Activated CD4-positive, alpha-beta T cell treated with anti-CD3 and anti-CD28 coated beads, Interleukin-2, amount 10 ng/mL, durations not matched to agents 24 days and 14 days (primary cell): ENCODE measurements around the gene ZNF491. TPM values are rescaled to one million over a fixed set of nuclear protein-coding genes. Genes with fewer than 3 reads are reported as not detected.

Source experiments
- DNase-seq: peaks from one replicate; pipeline ENCODE4 v3.0.0; 2022
- H3K27ac Mint-ChIP-seq: one replicate; pipeline ENCODE4 v1.8.0; 2022; ENCODE audit warnings: mild to moderate bottlenecking, mixed read lengths
- H3K27me3 Mint-ChIP-seq: one replicate; pipeline ENCODE4 v1.8.0; 2022; ENCODE audit warnings: mixed read lengths
- H3K36me3 Mint-ChIP-seq: one replicate; pipeline ENCODE4 v1.8.0; 2022; ENCODE audit warnings: low read depth, mild to moderate bottlenecking, mixed read lengths
- H3K4me1 Mint-ChIP-seq: one replicate; pipeline ENCODE4 v1.8.0; 2021; ENCODE audit warnings: mixed read lengths
- H3K4me3 Mint-ChIP-seq: one replicate; pipeline ENCODE4 v1.8.0; 2022; ENCODE audit warnings: mild to moderate bottlenecking, moderate library complexity, mixed read lengths
- H3K9me3 Mint-ChIP-seq: one replicate; pipeline ENCODE4 v1.8.0; 2021; ENCODE audit warnings: mixed read lengths
- intact Hi-C: fragments of 100-400 bp; cut with micrococcal nuclease; formaldehyde crosslinking; loops from one replicate; pipeline ENCODE4 v1.15.1; 2023
- total RNA-seq: library from RNA; stranded (reverse); gene quantifications from 2 replicates; pipeline ENCODE4 v1.2.3, GENCODE V29; 2022

ZNF491 gene
- total RNA-seq, 1 donor from 2014 or later, result 0.68 TPM

GRCh38 chr19:11780431-11781020 is 17.8 kb upstream of the ZNF491 start:
- peaks cover 71% of the 10 kb centered on the region for H3K36me3 Mint-ChIP-seq
- no peaks in the 10 kb centered on the region for H3K4me1 Mint-ChIP-seq
- intact Hi-C loops, result no loop called here
- no peaks in the 10 kb centered on the region for H3K27me3 Mint-ChIP-seq
- no peak overlapping the region for H3K27ac Mint-ChIP-seq
- no peak for DNase-seq
- H3K9me3 Mint-ChIP-seq, result peaks cover 39% of the 10 kb centered on the region
- no peak overlapping the region for H3K4me3 Mint-ChIP-seq

- no peak overlapping the region for H3K4me3 Mint-ChIP-seq
- H3K36me3 Mint-ChIP-seq, result peaks cover 69% of the 10 kb centered on the region
- H3K4me1 Mint-ChIP-seq, result no peaks in the 10 kb centered on the region
- peaks cover 37% of the 10 kb centered on the region for H3K9me3 Mint-ChIP-seq
- intact Hi-C loops, result no loop called here
- H3K27ac Mint-ChIP-seq, result no peak overlapping the region
- no peaks in the 10 kb centered on the region for H3K27me3 Mint-ChIP-seq
- no peak for DNase-seq
These were observed 16.8 kb upstream of the ZNF491 start for GRCh38 chr19:11781295-11782057.

- no peaks in the 10 kb centered on the region for H3K4me1 Mint-ChIP-seq
- no peaks in the 10 kb centered on the region for H3K27me3 Mint-ChIP-seq
- H3K9me3 Mint-ChIP-seq, result peaks cover 35% of the 10 kb centered on the region
- no peak overlapping the region for H3K27ac Mint-ChIP-seq
- no peak for DNase-seq
- peaks cover 50% of the 10 kb centered on the region for H3K36me3 Mint-ChIP-seq
- no peak overlapping the region for H3K4me3 Mint-ChIP-seq
- intact Hi-C loops, result no loop called here
These were observed 14.6 kb upstream of the ZNF491 start for GRCh38 chr19:11783767-11784166.

- no peaks in the 10 kb centered on the region for H3K4me1 Mint-ChIP-seq
- peaks cover 35% of the 10 kb centered on the region for H3K9me3 Mint-ChIP-seq
- H3K27ac Mint-ChIP-seq, result no peak overlapping the region
- peaks cover 44% of the 10 kb centered on the region for H3K36me3 Mint-ChIP-seq
- H3K27me3 Mint-ChIP-seq, result no peaks in the 10 kb centered on the region
- intact Hi-C loops, result no loop called here
- no peak for DNase-seq
- no peak overlapping the region for H3K4me3 Mint-ChIP-seq
These were observed 14.0 kb upstream of the ZNF491 start for GRCh38 chr19:11784356-11784755.

GRCh38 chr19:11787536-11787935 is 10.8 kb upstream of the ZNF491 start:
- Mint-ChIP-seq H3K36me3 (peaks cover 21% of the 10 kb centered on the region), H3K27ac (no peak overlapping the region), H3K4me3 (no peak overlapping the region), H3K9me3 (peaks cover 34% of the 10 kb centered on the region), H3K27me3 (no peaks in the 10 kb centered on the region), H3K4me1 (no peaks in the 10 kb centered on the region)
- intact Hi-C loops, result no loop called here
- DNase-seq, result no peak

- Mint-ChIP-seq H3K9me3 (peaks cover 18% of the 10 kb centered on the region), H3K36me3 (no peaks in the 10 kb centered on the region), H3K27ac (no peak overlapping the region), H3K27me3 (no peaks in the 10 kb centered on the region), H3K4me1 (peaks cover 7% of the 10 kb centered on the region), H3K4me3 (no peak overlapping the region)
- intact Hi-C loops, result no loop called here
- no peak for DNase-seq
These were observed 5.4 kb upstream of the ZNF491 start for GRCh38 chr19:11792942-11793341.

GRCh38 chr19:11797491-11797890 is 832 bp upstream of the ZNF491 start:
- H3K4me3 Mint-ChIP-seq, result peak overlapping the region; percentile 84
- no peak overlapping the region for H3K27ac Mint-ChIP-seq
- H3K27me3 Mint-ChIP-seq, result no peaks in the 10 kb centered on the region
- peak; percentile 93 for DNase-seq
- peaks cover 9% of the 10 kb centered on the region for H3K4me1 Mint-ChIP-seq
- peaks cover 7% of the 10 kb centered on the region for H3K9me3 Mint-ChIP-seq
- intact Hi-C loops, result loop anchor here (1.0 to 5.0 kb wide), 4 partner anchors 85 to 344 kb away; no protein-coding TSS in a partner anchor
- H3K36me3 Mint-ChIP-seq, result peaks cover 2% of the 10 kb centered on the region

GRCh38 chr19:11806354-11807098 is 8.2 kb downstream of the ZNF491 start:
- no peak for DNase-seq
- H3K9me3 Mint-ChIP-seq, result peaks cover 29% of the 10 kb centered on the region
- peaks cover 13% of the 10 kb centered on the region for H3K36me3 Mint-ChIP-seq
- H3K27me3 Mint-ChIP-seq, result no peaks in the 10 kb centered on the region
- no peaks in the 10 kb centered on the region for H3K4me1 Mint-ChIP-seq
- H3K27ac Mint-ChIP-seq, result no peak overlapping the region
- intact Hi-C loops, result no loop called here
- H3K4me3 Mint-ChIP-seq, result no peak overlapping the region

GRCh38 chr19:11807099-11807380 is 8.7 kb downstream of the ZNF491 start:
- Mint-ChIP-seq H3K4me3 (no peak overlapping the region), H3K4me1 (no peaks in the 10 kb centered on the region), H3K27ac (no peak overlapping the region), H3K27me3 (no peaks in the 10 kb centered on the region), H3K36me3 (peaks cover 13% of the 10 kb centered on the region), H3K9me3 (peaks cover 29% of the 10 kb centered on the region)
- no peak for DNase-seq
- intact Hi-C loops, result no loop called here

- Mint-ChIP-seq H3K36me3 (peaks cover 30% of the 10 kb centered on the region), H3K27me3 (no peaks in the 10 kb centered on the region), H3K9me3 (peaks cover 14% of the 10 kb centered on the region), H3K4me1 (peaks cover 9% of the 10 kb centered on the region), H3K27ac (peak overlapping the region; percentile 78), H3K4me3 (peak overlapping the region; percentile 93)
- no peak for DNase-seq
- intact Hi-C loops, result loop anchor here (2.0 to 5.0 kb wide), 4 partner anchors 15 to 174 kb away; partner anchors contain the start of genes ZNF441 and ZNF491
These were observed 15.3 kb downstream of the ZNF491 start for GRCh38 chr19:11813703-11814028.

- peaks cover 11% of the 10 kb centered on the region for H3K9me3 Mint-ChIP-seq
- H3K36me3 Mint-ChIP-seq, result peaks cover 30% of the 10 kb centered on the region
- H3K27me3 Mint-ChIP-seq, result no peaks in the 10 kb centered on the region
- intact Hi-C loops, result loop anchor here (5.0 kb wide), 3 partner anchors 47 to 173 kb away; partner anchors contain the start of gene ZNF441
- peaks cover 9% of the 10 kb centered on the region for H3K4me1 Mint-ChIP-seq
- peak; percentile 97 for DNase-seq
- peak within 1 kb of the TSS; percentile 93 for H3K4me3 Mint-ChIP-seq
- peak within 1 kb of the TSS; percentile 78 for H3K27ac Mint-ChIP-seq
These were observed 15.8 kb downstream of the ZNF491 start, which contains the start of gene ZNF440 for GRCh38 chr19:11814029-11814699. ZNF440 (plus strand) TSS chr19:11814273; CDS start chr19:11814448, 175 bp downstream.

GRCh38 chr19:11814700-11815035 is 16.3 kb downstream of the ZNF491 start:
- peaks cover 30% of the 10 kb centered on the region for H3K36me3 Mint-ChIP-seq

GRCh38 chr19:11821474-11822109 is 23.3 kb downstream of the ZNF491 start:
- DNase-seq, result no peak
- Mint-ChIP-seq H3K4me3 (no peak overlapping the region), H3K27ac (no peak overlapping the region), H3K9me3 (peaks cover 22% of the 10 kb centered on the region), H3K4me1 (no peaks in the 10 kb centered on the region), H3K27me3 (no peaks in the 10 kb centered on the region), H3K36me3 (peaks cover 56% of the 10 kb centered on the region)
- intact Hi-C loops, result no loop called here

More at GRCh38 chr19:11814700-11815035, 16.3 kb downstream of the ZNF491 start:
- Mint-ChIP-seq H3K9me3 (peaks cover 11% of the 10 kb centered on the region), H3K27ac (peak overlapping the region; percentile 25), H3K4me3 (peak overlapping the region; percentile 93), H3K4me1 (peaks cover 9% of the 10 kb centered on the region), H3K27me3 (no peaks in the 10 kb centered on the region)
- DNase-seq, result no peak
- intact Hi-C loops, result loop anchor here (5.0 kb wide), 3 partner anchors 47 to 173 kb away; partner anchors contain the start of gene ZNF441
